Dermis microvascular lymphatic vessel endothelial cell (primary cell): ENCODE results near the gene TSPAN9. TPM values are rescaled to one million over a fixed set of nuclear protein-coding genes. Genes with fewer than 3 reads are reported as not detected.

Source experiments
- DNase-seq, 2 donors: peaks; one replicate each; pipeline versions ENCODE4 v3.0.0 to v3.0.0-alpha.2; 2010; ENCODE audit warnings: low read depth in 2 of 2
- total RNA-seq: library from RNA; depleted of rRNA; stranded (reverse); fragments of >200 nt; gene quantifications from 2 replicates; pipeline ENCODE4 v1.2.1, GENCODE V29; 2014

Gene TSPAN9
- total RNA-seq, 1 donor from 2014 or later = 68.3 TPM

DNA sequence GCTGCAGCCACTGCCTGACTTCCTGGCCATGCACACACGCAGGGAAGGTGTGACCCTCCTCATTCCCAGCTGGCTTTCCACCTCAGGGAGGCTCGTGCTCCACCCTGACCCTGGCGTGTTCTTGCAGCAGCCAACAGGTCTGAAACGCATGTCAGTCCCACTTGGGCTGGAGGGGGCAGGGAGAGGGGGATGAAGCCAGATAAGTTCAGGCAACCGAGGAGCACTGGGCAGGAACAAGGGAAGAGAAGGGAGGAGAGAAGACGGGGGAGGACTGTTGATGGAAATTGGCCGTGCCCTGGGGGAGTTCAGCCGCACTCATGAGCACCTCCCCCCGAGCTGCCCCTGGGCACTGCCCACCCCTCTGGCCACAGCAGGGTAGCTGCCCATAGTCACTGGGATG, 231.4 kb downstream of the TSPAN9 start:
- no peak for DNase-seq

- no peak for DNase-seq
These were observed 232.6 kb downstream of the TSPAN9 start for GRCh38 chr12:3309805-3310204.

GRCh38 chr12:3310271-3311026, 233.3 kb downstream of the TSPAN9 start:
- no peak for DNase-seq

- no peak for DNase-seq
These were observed 233.8 kb downstream of the TSPAN9 start for GRCh38 chr12:3311027-3311402.

GRCh38 chr12:3311491-3312103, 234.4 kb downstream of the TSPAN9 start:
- no peak for DNase-seq

GRCh38 chr12:3313066-3313465, 235.9 kb downstream of the TSPAN9 start:
- DNase-seq = no peak

- DNase-seq = peak; percentile 17 to 51
These were observed 236.8 kb downstream of the TSPAN9 start for GRCh38 chr12:3313675-3314663.

GRCh38 chr12:3315201-3315661, 238.1 kb downstream of the TSPAN9 start:
- DNase-seq = peak; percentile 88 to 94

DNA sequence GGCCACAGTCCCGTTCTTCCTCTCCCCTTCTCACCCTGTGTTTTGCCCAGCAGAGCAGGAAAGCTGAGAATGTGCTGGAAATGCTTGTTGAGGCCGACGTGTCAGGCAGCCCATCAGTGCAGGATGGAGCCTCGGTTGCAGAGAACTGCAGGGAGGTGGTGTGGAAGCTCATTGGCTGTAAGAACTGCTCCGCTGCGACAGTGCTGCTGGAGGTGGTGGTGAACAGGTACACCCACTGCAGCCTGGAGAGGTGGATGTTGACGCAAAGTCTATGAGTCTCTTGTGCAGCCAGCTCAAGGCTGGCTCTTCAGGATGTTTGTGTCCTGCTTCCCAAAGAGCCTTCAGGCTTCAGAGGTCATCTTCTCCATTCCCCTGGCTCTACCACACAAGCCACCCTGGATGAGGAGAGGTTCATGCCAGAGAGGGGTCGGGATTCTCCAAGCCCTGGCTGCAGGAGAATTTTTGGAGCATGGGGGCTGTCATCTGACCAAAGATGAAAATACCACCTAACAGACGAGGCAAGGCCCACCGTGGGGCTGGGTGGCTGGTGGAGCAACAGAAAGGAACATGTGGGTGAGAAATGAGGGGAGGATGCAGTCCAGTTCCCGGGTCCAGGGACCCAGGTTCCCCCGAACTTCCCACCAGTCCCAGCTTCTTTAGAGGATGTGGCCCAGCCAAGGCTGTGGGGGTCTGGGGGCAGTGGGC, 239.7 kb downstream of the TSPAN9 start:
- DNase-seq = no peak

GRCh38 chr12:3317481-3317815, 240.3 kb downstream of the TSPAN9 start:
- DNase-seq = no peak

- no peak for DNase-seq
These were observed 240.8 kb downstream of the TSPAN9 start for GRCh38 chr12:3317841-3318501.

DNA sequence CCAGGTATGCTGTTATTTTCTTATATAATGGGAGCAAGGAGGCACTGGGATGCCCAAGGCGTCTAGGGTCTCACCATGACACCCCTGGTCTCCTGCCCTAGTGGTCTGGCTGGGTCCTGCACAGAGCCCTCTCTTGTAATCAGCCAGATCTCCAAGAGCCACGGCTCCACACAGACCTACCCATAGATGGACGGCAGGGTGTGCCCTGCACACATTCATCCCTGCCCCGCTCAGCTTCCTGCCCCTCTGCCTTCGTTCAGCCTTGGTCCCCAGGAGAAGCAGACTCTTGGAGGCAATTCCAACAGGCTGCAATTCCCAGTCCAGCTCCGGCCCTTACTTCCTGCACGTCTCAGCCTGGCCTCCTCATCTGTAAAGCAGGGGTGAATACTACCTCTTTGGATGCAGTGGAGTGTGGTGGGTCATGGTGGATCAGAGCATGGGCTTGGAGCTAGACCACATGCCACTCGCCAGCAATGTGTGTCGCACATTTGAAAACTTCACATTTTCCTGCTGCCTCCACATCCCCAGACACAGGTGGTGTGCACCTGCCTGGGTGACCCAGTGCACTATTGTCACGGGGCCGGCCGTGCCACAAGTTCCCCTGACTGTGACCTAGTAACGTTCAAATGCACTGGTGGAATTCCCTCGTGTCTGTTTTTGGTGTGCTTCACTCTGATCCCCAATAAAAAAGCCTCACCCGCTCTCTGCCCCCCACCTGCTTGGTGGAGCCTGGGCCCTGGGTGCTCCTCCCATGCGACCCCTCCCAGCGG, 242.7 kb downstream of the TSPAN9 start:
- DNase-seq = no peak

DNA sequence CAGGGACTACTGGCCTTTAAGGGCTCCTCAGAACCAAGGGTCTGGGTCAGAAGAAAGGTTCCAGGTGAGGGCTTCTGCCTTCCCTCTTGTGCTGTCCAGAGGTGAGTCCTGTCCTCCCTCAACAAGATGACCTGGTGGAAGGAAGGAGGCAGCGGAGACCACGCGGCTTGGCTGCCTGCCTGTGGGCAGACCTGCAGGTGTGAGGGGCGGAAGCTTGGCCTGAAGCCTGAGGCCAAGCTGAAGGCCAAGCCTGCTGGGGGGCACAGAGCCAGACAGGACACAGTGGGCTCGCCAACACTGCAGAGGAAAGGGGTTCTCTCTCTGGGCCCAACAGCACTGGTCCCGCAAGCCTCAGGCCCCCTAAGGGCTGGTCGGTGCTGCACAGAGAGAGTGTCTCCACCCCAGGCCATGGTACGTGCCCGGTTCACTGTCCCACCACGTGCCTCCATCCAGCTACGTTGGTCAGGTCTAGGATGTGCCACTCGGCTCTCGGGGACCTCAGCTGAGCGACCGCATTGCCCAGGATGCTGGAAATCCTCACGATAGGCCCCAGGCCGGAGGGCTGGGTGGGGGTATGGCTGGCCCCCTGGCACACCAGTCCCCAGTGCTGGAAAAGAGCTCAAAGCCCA, 243.8 kb downstream of the TSPAN9 start:
- DNase-seq = no peak

GRCh38 chr12:3321881-3322280, 244.7 kb downstream of the TSPAN9 start:
- no peak for DNase-seq

GRCh38 chr12:3323002-3323685, 246.0 kb downstream of the TSPAN9 start:
- DNase-seq = no peak

DNA sequence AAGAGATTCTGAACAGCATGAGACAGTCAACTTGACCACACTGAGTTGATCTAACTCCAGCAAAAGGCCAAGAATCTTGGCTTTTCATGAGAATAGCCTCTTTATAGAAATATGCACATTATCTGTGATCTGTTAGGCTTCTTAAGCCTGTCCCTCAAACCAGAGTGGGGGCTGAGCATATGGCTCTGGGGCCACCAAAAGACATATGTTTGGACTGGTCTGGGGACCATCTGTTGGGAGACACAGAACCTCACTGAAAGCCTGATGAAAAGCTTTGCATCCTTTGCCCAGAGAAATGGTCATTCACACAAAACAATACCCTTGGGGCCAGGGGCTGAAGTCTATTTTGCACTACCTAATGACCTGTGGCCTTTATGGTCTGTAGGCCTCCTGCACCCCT, 248.6 kb downstream of the TSPAN9 start:
- no peak for DNase-seq

GRCh38 chr12:3326156-3326849, 249.1 kb downstream of the TSPAN9 start:
- no peak for DNase-seq
